Hepatocyte (in vitro differentiated cells): Measurements from ENCODE around the gene DNAAF3.

Experiments used
- EZH2 ChIP-seq: fragments of 200-600 bp; sonication (generic); IDR thresholded peaks from 2 replicates; pipeline ENCODE4 v1.6.1; 2016; ENCODE audit warnings: antibody characterized with exemption, mild to moderate bottlenecking, borderline replicate concordance
- EZH2phosphoT487 ChIP-seq: fragments of 200-600 bp; sonication (generic); IDR thresholded peaks from one replicate; pipeline ENCODE4 v1.6.1; 2018; ENCODE audit warnings: antibody characterized with exemption, mild to moderate bottlenecking, low read depth, moderate library complexity; ENCODE audit not compliant: unreplicated experiment, severe bottlenecking
- TF ChIP-seq, protein P1 (sequence below): fragments of 200-600 bp; sonication (generic); IDR thresholded peaks from 2 replicates; pipeline ENCODE4 v1.5.1; 2016; ENCODE audit warnings: antibody characterized with exemption, mild to moderate bottlenecking; ENCODE audit not compliant: poor library complexity

DNA sequence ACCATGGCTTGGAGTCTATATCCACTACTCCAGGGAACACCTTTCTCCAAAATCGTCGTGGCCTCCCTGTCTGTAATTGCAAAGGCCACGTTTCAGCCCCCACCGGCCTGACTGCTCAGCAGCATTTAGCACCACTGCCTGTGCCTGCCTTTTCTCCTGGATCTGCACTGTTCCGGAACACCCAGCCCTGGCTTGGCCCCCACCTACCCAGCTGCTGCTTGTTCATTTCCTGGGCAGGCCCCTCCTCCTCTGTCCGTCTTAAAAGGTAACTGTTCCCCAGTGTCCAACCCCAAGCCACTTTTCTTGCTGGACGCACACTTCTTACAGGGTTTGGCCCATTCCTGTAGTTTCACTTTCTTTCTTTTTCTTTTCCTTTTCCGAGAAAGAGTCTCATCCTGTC is 22.2 kb upstream of the DNAAF3 start:
- TF ChIP-seq, protein P1, sequence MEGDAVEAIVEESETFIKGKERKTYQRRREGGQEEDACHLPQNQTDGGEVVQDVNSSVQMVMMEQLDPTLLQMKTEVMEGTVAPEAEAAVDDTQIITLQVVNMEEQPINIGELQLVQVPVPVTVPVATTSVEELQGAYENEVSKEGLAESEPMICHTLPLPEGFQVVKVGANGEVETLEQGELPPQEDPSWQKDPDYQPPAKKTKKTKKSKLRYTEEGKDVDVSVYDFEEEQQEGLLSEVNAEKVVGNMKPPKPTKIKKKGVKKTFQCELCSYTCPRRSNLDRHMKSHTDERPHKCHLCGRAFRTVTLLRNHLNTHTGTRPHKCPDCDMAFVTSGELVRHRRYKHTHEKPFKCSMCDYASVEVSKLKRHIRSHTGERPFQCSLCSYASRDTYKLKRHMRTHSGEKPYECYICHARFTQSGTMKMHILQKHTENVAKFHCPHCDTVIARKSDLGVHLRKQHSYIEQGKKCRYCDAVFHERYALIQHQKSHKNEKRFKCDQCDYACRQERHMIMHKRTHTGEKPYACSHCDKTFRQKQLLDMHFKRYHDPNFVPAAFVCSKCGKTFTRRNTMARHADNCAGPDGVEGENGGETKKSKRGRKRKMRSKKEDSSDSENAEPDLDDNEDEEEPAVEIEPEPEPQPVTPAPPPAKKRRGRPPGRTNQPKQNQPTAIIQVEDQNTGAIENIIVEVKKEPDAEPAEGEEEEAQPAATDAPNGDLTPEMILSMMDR = no peak
- TF ChIP-seq EZH2 = no peak
- no peak for TF ChIP-seq EZH2phosphoT487
